GM18499 (cell line): ENCODE results near the gene HNRNPAB.
A peak's percentile ranks its signal among the peaks of the same experiment; 100 is the strongest.
"Not testable (repeated sequence)": the region's sequence is repeated elsewhere in the genome, so short reads cannot be mapped to it uniquely, and the experiment has no call there.

ENCODE experiments used
- ATAC-seq: cut with Tn5 transposase; IDR thresholded peaks from one replicate; pipeline ENCODE4 v1.9.1; 2021; ENCODE audit warnings: moderate number of reproducible peaks; ENCODE audit not compliant: insufficient read depth, unreplicated experiment

HNRNPAB gene

GRCh38 chr5:178196281-178196812 lies 8.0 kb upstream of the HNRNPAB start:
- no peak for ATAC-seq

GRCh38 chr5:178196986-178197385 lies 7.3 kb upstream of the HNRNPAB start:
- ATAC-seq: no peak

DNA sequence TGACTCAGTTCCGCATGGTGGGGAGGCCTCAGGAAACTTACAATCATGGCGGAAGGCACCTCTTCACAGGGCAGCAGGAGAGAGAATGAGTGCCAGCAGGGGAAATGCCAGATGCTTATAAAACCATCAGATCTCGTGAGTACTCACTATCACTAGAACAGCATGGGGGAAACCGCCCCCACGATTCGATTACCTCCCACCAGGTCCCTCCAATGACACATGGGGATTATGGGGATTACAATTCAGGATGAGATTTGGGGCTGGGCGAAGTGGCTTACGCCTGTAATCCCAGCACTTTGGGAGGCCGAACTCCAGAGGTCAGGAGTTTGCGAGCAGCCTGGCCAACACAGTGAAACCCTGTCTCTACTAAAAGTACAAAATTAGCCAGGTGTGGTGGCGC lies 6.2 kb upstream of the HNRNPAB start:
- ATAC-seq: not testable (repeated sequence)

DNA sequence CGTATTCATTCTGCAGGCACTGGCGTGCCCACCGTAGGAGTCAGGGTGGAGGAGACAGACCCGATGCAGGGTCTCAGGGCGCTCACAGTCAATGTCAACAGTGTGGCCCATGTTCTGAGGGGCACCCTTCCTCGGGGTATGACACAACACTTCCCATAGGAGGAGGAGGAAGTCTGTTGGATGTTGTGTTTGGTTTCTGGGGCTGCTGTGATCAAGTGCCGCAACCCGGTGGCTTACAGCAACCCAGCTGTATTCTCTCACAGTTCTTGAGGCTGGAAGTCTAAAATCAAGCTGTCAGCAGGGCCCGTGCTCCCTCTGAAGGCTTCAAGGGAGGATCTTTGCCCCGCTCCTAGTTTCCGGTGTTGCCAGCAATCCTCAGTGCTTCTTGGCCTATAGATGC lies 5.6 kb upstream of the HNRNPAB start:
- ATAC-seq: no peak

DNA sequence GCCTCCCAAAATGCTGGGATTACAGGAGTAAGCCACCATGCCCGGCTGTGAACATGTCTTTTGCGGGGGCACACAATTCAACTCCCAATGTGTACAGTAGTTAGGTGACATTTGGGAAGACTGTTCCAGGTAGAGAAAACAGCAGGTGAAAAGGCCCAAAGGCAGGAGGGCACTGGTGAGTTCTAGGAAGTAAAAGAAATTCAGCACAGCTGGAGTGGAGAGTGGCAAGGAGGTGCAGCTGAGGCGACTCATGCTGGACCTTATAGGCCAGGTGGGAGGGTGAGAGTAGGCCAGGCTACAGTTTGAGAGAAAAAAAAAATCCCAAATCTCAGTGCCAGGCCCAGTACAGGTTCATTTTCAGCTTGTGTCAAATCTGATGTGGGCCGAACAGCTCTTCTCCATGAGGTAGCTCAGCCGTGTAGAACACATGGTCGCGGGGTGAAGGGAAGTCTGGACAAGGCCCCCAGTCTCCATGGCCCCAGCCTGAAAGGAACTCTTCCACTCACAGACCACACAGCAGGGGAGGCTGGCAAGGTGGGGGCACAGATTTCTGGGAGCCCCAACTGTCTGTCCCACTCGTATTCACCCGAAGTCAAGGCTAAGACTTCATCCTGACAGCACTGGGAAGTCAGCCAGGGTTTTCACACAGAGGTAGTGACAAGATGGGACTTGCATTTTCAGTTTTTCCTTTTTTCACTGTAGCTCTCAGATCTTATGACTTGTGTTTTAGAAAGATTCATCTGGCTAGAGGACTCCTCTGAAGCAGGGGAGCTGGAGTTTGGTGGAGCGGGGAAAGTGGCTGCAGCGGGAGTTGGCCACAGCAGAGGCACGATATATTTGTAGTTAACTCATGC lies 4.5 kb upstream of the HNRNPAB start:
- no peak for ATAC-seq

DNA sequence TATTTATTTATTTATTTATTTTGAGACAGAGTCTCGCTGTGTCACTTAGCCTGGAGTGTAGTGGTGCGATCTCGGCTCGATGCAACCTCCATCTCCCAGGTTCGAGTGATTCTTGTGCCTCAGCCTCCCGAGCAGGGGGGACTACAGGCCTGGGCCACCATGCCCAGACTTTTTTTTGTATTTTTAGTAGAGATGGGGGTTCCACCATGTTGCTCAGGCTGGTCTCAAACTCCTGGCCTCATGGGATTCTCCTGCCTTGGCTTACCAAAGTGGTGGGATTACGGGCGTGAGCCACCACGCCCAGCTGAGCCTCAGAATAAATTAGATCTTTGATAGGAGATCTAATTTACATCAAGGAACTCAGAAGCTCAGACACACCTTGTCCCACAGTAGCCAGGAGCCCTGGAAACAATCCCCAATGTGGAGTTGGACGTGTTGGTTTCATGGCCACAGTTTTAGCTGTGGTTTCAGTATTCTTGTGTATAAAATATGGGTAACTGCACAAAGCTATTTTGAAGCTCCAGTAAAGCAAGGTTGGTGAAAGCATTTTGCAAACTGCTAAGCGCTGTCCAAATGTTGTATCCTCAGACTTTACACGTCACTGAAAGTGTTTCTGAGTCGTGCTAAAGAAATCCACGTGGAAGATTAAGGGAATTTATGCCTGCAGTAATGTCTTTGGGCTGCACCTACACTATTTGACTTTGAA lies 3.0 kb upstream of the HNRNPAB start:
- no peak for ATAC-seq

DNA sequence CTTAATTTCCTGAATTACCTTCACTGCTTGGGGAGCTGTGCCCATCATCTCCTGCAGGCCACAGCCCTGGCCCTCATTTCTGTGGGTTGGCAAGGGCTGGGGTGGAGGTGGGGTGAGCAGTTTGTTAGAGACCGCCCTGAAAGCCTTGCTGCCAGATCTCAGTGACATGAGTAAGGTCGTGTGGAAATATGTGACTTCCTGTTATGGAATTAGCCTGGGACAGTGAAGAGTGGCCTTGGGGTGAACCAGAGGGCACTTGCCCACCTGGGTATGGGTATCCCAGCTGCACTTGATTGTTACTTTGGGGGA lies 2.5 kb upstream of the HNRNPAB start:
- no peak for ATAC-seq

DNA sequence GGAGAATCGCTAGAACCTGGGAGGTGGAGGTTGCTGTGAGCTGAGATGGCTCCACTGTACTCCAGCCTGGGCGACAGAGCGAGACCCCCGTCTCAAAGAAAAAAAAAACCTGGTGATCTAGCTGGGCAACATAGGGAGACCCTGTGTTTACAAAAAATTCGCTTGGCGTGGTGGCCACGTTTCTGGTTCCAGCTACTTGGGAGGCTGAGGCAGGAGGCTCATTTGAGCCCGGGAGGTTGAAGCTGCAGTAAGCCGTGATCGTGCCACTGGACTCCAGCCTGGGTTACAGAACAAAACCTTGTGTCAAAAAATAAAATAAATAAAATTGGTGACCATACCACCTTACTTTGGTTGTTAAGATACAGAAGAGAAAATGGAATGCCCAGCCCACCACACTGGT lies 1.8 kb upstream of the HNRNPAB start:
- no peak for ATAC-seq

- no peak for ATAC-seq
Observed at GRCh38 chr5:178203670-178204181, 607 bp upstream of the HNRNPAB start.

DNA sequence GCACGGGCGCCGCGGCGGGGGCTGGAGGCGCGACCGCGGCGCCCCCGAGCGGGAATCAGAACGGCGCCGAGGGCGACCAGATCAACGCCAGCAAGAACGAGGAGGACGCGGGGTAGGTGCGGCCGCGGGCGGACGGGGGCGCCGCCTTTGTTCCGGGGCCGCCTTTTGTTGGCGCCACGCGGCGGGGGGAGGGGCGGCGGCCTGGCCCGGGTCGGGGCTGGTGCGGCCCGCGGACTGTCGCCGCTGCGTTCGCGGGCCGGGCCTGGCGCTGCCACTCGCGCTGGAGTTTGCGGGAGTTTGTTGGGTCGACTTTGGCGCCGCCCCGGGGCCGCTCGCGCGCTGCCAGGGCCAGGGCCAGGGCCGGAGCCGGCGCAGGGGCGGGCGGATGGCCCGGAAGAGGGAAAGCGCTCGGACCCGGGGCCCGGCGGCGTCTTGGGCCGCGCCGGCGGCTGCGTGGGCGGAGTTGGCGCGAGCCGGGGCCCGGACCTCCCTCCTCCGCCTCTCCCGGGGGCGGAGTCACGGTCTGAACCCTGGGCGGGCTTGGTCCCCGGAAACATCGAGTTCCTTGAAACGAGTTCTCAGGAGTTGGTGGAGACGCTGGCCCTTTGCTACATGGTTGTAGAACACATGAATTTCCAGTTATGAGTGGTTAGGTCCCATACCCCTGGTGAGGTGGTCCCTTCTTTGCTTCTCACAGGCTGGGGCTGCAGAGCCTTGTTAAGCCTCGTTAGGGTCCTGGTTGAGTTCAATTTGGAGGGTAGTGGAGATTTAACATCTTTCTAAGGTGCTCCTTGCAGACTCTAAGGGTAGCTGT lies 809 bp downstream of the HNRNPAB start:
- peak; percentile 33 for ATAC-seq

DNA sequence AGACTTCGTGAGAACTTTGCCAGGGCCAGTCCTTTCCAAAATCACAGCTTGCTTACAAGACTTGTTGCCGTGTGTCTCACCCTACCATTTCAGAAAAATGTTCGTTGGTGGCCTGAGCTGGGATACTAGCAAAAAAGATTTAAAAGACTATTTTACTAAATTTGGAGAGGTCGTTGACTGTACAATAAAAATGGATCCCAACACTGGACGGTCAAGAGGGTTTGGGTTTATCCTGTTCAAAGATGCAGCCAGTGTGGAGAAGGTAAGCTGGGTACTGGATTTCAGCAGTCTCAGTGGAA lies 1.4 kb downstream of the HNRNPAB start:
- ATAC-seq: no peak

- ATAC-seq: no peak
Observed at GRCh38 chr5:178206166-178207101, 2.1 kb downstream of the HNRNPAB start.

DNA sequence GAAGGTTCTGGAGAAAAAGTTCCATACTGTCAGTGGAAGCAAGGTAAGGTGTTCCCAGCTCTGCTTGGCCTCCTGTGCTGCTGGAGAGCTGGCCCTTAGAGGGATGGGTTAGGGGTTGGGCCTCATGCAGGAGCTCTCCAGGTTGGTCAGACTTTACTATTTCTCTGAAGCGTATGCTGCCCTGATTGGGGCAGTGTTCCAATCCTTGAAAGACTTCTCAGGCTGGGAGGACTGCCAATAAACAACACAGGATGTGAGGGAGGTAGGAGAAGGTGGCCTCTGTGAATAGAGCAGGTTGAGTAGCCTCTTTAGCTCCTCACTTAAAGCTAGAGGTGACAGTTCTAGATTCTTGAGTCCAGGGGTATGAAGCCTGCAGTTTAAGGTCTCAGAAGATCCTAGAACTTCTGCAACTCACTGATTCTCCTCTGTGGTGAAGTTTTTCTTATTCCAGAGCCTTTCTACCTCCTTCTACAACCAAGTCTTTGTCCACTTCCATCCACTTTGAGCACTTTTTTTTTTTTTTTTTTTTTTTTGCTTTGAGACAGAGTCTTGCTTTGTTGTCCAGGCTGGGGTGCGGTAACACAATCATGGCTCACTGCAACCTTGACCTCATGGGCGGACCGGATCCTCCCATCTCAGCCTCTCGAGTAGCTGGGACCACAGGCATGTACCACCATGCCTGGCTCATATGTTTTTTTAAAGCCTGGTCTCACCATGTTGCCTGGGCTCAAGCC lies 3.0 kb downstream of the HNRNPAB start:
- no peak for ATAC-seq

- ATAC-seq: no peak
Observed at GRCh38 chr5:178207917-178208280, 3.6 kb downstream of the HNRNPAB start.

- no peak for ATAC-seq
Observed at GRCh38 chr5:178208540-178209227, 4.4 kb downstream of the HNRNPAB start.

- no peak for ATAC-seq
Observed at GRCh38 chr5:178209334-178210072, 5.2 kb downstream of the HNRNPAB start.

DNA sequence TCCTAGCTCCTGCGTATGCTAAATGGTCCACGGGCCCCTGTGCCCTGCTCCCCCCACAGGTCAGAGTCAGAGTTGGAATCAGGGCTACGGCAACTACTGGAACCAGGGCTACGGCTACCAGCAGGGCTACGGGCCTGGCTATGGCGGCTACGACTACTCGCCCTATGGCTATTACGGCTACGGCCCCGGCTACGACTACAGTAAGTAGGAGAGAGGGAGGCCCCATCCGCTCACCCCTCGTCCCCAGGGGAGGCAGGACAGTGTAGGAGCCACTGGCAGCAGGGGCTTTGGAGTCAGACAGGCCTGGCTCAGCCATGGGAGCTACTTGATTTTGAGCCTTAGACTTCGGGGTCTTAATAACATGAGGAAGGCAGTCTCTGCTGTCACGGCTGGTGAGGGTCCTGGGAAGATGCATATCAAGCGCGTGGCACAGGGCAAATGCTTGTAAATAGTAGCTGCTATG lies 5.8 kb downstream of the HNRNPAB start:
- ATAC-seq: no peak

DNA sequence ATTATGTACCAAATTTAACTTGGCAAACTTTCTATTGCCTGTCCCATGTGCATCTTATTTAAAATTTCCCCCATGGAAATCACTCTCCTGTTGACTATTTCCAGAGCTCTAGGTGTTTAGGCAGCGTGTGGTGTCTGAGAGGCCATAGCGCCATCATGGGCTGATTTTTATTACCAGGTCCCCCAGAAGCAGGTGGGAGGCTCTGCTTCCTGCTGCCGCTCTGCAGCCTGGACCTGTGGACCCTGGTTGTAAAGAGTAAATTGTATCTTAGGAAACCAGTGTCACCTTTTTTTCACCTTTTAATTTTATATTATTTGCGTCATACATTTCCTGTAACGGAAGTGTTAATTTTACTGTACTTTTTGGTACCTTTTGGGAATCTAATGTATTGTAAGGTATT lies 6.4 kb downstream of the HNRNPAB start:
- no peak for ATAC-seq
